Dendritic cell treated with granulocyte-macrophage colony-stimulating factor and Interleukin-4, amounts not matched to agents 40 ng/mL and 50 ng/mL, for 4 days (primary cell): ENCODE data around the gene WFDC1.

Source experiments
- H3K27ac Mint-ChIP-seq: one replicate; pipeline ENCODE4 v1.8.0; 2022; ENCODE audit warnings: mild to moderate bottlenecking, mixed read lengths
- H3K27me3 Mint-ChIP-seq: one replicate; pipeline ENCODE4 v1.8.0; 2022; ENCODE audit warnings: mild to moderate bottlenecking, mixed read lengths
- H3K36me3 Mint-ChIP-seq: one replicate; pipeline ENCODE4 v1.8.0; 2022; ENCODE audit warnings: low read depth, mixed read lengths
- H3K4me1 Mint-ChIP-seq: one replicate; pipeline ENCODE4 v1.8.0; 2022; ENCODE audit warnings: low read depth, mixed read lengths
- H3K4me3 Mint-ChIP-seq: one replicate; pipeline ENCODE4 v1.8.0; 2022; ENCODE audit warnings: mild to moderate bottlenecking, moderate library complexity, mixed read lengths
- H3K9me3 Mint-ChIP-seq: one replicate; pipeline ENCODE4 v1.8.0; 2022; ENCODE audit warnings: mixed read lengths
- intact Hi-C: fragments of 100-400 bp; cut with micrococcal nuclease; formaldehyde crosslinking; loops from one replicate; pipeline ENCODE4 v1.15.0; 2022

Gene WFDC1

GRCh38 chr16:84262939-84263338 is 31.7 kb upstream of the WFDC1 start:
- Mint-ChIP-seq H3K36me3 (no peaks in the 10 kb centered on the region), H3K4me3 (no peak overlapping the region), H3K9me3 (no peaks in the 10 kb centered on the region), H3K4me1 (no peaks in the 10 kb centered on the region), H3K27me3 (peaks cover 10% of the 10 kb centered on the region), H3K27ac (no peak overlapping the region)
- intact Hi-C loops, result no loop called here

- Mint-ChIP-seq H3K4me3 (no peak overlapping the region), H3K9me3 (no peaks in the 10 kb centered on the region), H3K27ac (no peak overlapping the region), H3K36me3 (no peaks in the 10 kb centered on the region), H3K27me3 (peaks cover 7% of the 10 kb centered on the region), H3K4me1 (no peaks in the 10 kb centered on the region)
- intact Hi-C loops, result no loop called here
Measured at GRCh38 chr16:84266451-84266850, 28.2 kb upstream of the WFDC1 start.

GRCh38 chr16:84267380-84267779 is 27.3 kb upstream of the WFDC1 start:
- no peaks in the 10 kb centered on the region for H3K4me1 Mint-ChIP-seq
- no peaks in the 10 kb centered on the region for H3K9me3 Mint-ChIP-seq
- intact Hi-C loops, result no loop called here
- no peak overlapping the region for H3K27ac Mint-ChIP-seq
- H3K27me3 Mint-ChIP-seq, result peaks cover 7% of the 10 kb centered on the region
- no peaks in the 10 kb centered on the region for H3K36me3 Mint-ChIP-seq
- no peak overlapping the region for H3K4me3 Mint-ChIP-seq

- no peaks in the 10 kb centered on the region for H3K9me3 Mint-ChIP-seq
- intact Hi-C loops, result no loop called here
- H3K4me3 Mint-ChIP-seq, result no peak overlapping the region
- H3K27ac Mint-ChIP-seq, result no peak overlapping the region
- H3K4me1 Mint-ChIP-seq, result no peaks in the 10 kb centered on the region
- no peaks in the 10 kb centered on the region for H3K36me3 Mint-ChIP-seq
- peaks cover 7% of the 10 kb centered on the region for H3K27me3 Mint-ChIP-seq
Measured at GRCh38 chr16:84268291-84269040, 26.2 kb upstream of the WFDC1 start.

GRCh38 chr16:84270071-84270470 is 24.6 kb upstream of the WFDC1 start:
- H3K4me1 Mint-ChIP-seq, result no peaks in the 10 kb centered on the region
- intact Hi-C loops, result no loop called here
- H3K27me3 Mint-ChIP-seq, result peaks cover 3% of the 10 kb centered on the region
- no peak overlapping the region for H3K27ac Mint-ChIP-seq
- no peaks in the 10 kb centered on the region for H3K36me3 Mint-ChIP-seq
- H3K4me3 Mint-ChIP-seq, result no peak overlapping the region
- H3K9me3 Mint-ChIP-seq, result no peaks in the 10 kb centered on the region

- Mint-ChIP-seq H3K27ac (no peak overlapping the region), H3K4me3 (no peak overlapping the region), H3K27me3 (peaks cover 3% of the 10 kb centered on the region), H3K4me1 (no peaks in the 10 kb centered on the region), H3K36me3 (no peaks in the 10 kb centered on the region), H3K9me3 (no peaks in the 10 kb centered on the region)
- intact Hi-C loops, result no loop called here
Measured at GRCh38 chr16:84270531-84270930, 24.1 kb upstream of the WFDC1 start.

- Mint-ChIP-seq H3K9me3 (no peaks in the 10 kb centered on the region), H3K36me3 (no peaks in the 10 kb centered on the region), H3K4me1 (no peaks in the 10 kb centered on the region), H3K4me3 (no peak overlapping the region), H3K27me3 (peaks cover 3% of the 10 kb centered on the region), H3K27ac (no peak overlapping the region)
- intact Hi-C loops, result no loop called here
Measured at GRCh38 chr16:84271037-84271436, 23.6 kb upstream of the WFDC1 start.

- intact Hi-C loops, result no loop called here
Measured at GRCh38 chr16:84271866-84272265, 22.8 kb upstream of the WFDC1 start.

GRCh38 chr16:84272740-84273320 is 21.8 kb upstream of the WFDC1 start:
- no peaks in the 10 kb centered on the region for H3K4me1 Mint-ChIP-seq
- H3K27me3 Mint-ChIP-seq, result peaks cover 3% of the 10 kb centered on the region
- H3K4me3 Mint-ChIP-seq, result no peak overlapping the region
- no peaks in the 10 kb centered on the region for H3K9me3 Mint-ChIP-seq
- intact Hi-C loops, result no loop called here
- H3K36me3 Mint-ChIP-seq, result no peaks in the 10 kb centered on the region
- no peak overlapping the region for H3K27ac Mint-ChIP-seq

More at GRCh38 chr16:84271866-84272265, 22.8 kb upstream of the WFDC1 start:
- Mint-ChIP-seq H3K27ac (no peak overlapping the region), H3K4me1 (no peaks in the 10 kb centered on the region), H3K4me3 (no peak overlapping the region), H3K36me3 (no peaks in the 10 kb centered on the region), H3K9me3 (no peaks in the 10 kb centered on the region), H3K27me3 (peaks cover 3% of the 10 kb centered on the region)

GRCh38 chr16:84274515-84274914 is 20.2 kb upstream of the WFDC1 start:
- H3K36me3 Mint-ChIP-seq, result no peaks in the 10 kb centered on the region
- H3K27me3 Mint-ChIP-seq, result peaks cover 8% of the 10 kb centered on the region
- intact Hi-C loops, result no loop called here
- no peak overlapping the region for H3K4me3 Mint-ChIP-seq
- no peaks in the 10 kb centered on the region for H3K4me1 Mint-ChIP-seq
- H3K9me3 Mint-ChIP-seq, result no peaks in the 10 kb centered on the region
- no peak overlapping the region for H3K27ac Mint-ChIP-seq

GRCh38 chr16:84275585-84276151 is 19.0 kb upstream of the WFDC1 start:
- Mint-ChIP-seq H3K4me1 (no peaks in the 10 kb centered on the region), H3K9me3 (no peaks in the 10 kb centered on the region), H3K4me3 (no peak overlapping the region), H3K27ac (no peak overlapping the region), H3K36me3 (no peaks in the 10 kb centered on the region), H3K27me3 (peaks cover 8% of the 10 kb centered on the region)
- intact Hi-C loops, result loop anchor here (5.0 kb wide), 1 partner anchor 347 kb away; no protein-coding TSS in a partner anchor

- Mint-ChIP-seq H3K27ac (no peak overlapping the region), H3K4me3 (no peak overlapping the region), H3K27me3 (peaks cover 8% of the 10 kb centered on the region), H3K36me3 (no peaks in the 10 kb centered on the region), H3K4me1 (no peaks in the 10 kb centered on the region), H3K9me3 (no peaks in the 10 kb centered on the region)
- intact Hi-C loops, result loop anchor here (1.0 to 5.0 kb wide), 2 partner anchors 207 to 345 kb away; no protein-coding TSS in a partner anchor
Measured at GRCh38 chr16:84277244-84277823, 17.3 kb upstream of the WFDC1 start.

- no peaks in the 10 kb centered on the region for H3K9me3 Mint-ChIP-seq
- intact Hi-C loops, result loop anchor here (5.0 kb wide), 1 partner anchor 344 kb away; no protein-coding TSS in a partner anchor
- H3K27ac Mint-ChIP-seq, result no peak overlapping the region
- no peaks in the 10 kb centered on the region for H3K4me1 Mint-ChIP-seq
- H3K27me3 Mint-ChIP-seq, result peaks cover 11% of the 10 kb centered on the region
- H3K4me3 Mint-ChIP-seq, result no peak overlapping the region
- no peaks in the 10 kb centered on the region for H3K36me3 Mint-ChIP-seq
Measured at GRCh38 chr16:84278333-84278732, 16.3 kb upstream of the WFDC1 start.

- H3K27ac Mint-ChIP-seq, result no peak overlapping the region
- no peaks in the 10 kb centered on the region for H3K9me3 Mint-ChIP-seq
- intact Hi-C loops, result loop anchor here (5.0 kb wide), 1 partner anchor 343 kb away; no protein-coding TSS in a partner anchor
- peaks cover 15% of the 10 kb centered on the region for H3K27me3 Mint-ChIP-seq
- peaks cover 1% of the 10 kb centered on the region for H3K4me1 Mint-ChIP-seq
- no peak overlapping the region for H3K4me3 Mint-ChIP-seq
- H3K36me3 Mint-ChIP-seq, result no peaks in the 10 kb centered on the region
Measured at GRCh38 chr16:84278968-84279367, 15.7 kb upstream of the WFDC1 start.
